OCI-M2 (cell line): ENCODE results near the gene AFAP1.
A peak's percentile ranks its signal among the peaks of the same experiment; 100 is the strongest.

Source experiments
- DNase-seq: peaks from one replicate; lab custom pipeline; 2025; ENCODE audit not compliant: unreplicated experiment; lab: John Stamatoyannopoulos, UW

The AFAP1 gene

GRCh38 chr4:7844594-7844991, 95.1 kb downstream of the AFAP1 start:
- no peak for DNase-seq

DNA sequence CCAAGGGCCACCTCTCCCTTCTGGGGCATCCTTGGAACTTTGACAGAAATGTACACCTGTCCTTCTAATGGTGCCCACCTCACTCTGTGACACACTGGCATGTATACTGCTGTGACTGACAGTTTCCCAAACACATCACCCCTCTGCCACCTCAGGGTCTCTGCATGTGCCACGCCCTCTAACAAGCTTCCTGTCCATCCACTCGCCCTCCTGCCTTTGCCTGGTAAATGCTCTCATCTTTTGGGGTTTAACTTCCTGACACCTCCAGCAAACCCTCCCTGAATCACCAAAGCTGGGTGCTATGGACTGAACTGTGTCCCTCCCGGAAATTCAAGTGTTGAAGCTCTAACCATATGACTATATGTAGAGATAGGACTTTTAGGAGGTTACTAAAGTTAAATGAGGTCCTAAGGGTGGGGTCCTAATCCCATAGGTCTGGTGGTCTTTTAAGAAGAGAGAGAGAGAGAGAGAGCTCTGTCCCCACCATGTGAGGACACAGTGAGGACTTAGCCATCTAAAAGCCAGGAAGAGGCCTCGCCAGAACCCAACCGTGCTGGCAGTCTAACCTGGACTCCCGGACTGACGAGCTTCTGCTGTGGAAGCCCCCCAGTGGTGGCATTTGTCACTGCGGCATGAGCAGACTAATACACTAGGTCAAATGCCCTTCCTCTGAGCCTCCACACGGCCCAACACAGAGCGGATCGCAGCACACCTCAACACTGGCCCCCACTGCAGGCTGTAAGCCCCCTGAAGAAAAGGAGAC, 95.6 kb downstream of the AFAP1 start:
- no peak for DNase-seq

- no peak for DNase-seq
Measured at GRCh38 chr4:7842384-7843279, 97.0 kb downstream of the AFAP1 start.

DNA sequence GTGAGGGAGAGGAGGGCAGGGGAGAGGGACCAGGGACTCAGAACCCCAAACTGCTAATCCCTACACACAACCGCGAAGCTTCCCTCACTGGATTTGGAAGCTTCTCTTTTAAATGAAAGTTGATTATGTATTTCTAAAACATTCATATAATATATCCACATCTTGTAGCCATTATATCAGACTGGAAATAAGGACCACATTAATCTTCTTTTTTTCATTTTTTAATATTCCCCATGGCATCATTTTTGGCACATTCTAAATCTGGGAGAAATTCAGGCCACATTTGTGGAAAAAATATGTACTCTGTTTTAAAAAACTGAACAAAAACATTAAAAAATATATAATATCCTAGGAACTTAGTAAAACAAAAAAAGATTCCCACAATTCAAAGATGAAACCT, 97.8 kb downstream of the AFAP1 start:
- DNase-seq = no peak

DNA sequence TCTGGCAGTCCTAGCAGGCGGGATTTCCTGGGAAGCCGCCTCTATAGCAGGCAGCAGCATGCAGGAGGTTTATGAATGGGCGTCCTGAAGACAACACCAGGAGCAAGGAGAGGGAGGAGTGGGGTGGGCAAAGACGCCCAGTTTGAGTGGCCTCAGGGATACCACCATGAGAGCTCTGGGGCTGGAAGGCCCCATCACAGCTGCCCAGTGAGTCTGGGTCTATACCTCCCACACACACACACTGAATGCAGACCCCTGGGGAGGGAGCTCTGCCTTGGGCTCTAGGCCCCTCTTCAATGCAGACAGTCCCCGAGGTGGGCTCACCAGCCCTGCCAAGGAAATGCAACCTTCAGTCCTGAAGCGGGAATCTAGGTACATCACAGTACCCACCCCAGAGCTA, 98.6 kb downstream of the AFAP1 start:
- no peak for DNase-seq

GRCh38 chr4:7839856-7840255, 99.8 kb downstream of the AFAP1 start:
- DNase-seq = no peak

DNA sequence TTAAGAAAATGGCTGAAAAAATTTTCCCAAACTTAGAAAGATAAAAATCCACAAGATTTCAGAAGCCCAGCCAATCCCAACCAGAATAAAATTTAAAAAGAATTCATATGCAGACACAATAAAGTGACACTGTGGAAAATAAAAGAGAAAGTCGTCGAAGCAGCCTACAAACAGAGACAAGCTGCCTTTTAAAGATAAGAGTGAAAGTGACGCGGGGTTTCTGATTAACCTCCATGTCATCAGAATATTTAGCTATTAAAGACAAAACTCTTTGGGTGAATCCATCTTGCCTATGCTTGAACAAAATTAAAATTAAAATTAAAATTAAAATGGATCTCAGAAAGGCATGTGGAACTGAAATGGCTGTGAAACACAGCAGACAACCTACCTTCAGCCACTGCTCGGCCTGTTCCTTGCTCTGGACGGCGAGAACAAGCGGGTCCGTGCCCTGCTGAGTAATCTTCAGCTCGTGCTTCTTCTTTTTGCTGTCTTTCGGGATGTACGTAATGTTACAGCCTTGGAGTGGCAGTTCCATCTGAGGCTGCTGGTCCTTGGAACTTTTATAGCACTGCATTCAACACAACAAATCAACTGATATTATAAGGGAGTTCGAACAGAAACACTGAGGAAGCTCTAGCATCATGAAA, 101.4 kb downstream of the AFAP1 start:
- no peak for DNase-seq

DNA sequence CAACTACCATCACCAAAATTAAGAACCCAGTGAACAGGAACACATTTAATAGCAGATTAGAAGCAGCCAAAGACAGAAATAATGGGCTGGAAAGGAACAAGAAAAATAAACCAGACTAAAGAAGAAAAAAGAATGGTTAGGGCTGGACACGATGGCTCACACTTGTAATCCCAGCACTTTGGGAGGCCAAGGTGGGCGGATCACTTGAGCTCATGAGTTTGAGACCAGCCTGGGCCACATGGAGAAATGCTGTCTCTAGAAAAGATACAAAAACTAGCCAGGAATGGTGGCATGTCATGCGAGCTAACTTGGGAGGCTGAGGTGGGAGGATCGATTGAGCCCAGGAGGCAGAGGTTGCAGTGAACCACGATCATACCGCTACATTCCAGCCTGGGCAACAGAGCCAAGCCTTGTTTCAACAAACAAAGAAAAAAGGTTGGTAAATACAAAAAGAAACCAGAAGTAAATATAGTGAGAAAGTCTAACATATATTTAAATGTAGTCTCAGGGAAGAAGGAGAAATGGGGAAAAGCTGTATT, 102.0 kb downstream of the AFAP1 start:
- no peak for DNase-seq

GRCh38 chr4:7831858-7832730, 107.6 kb downstream of the AFAP1 start:
- no peak for DNase-seq

DNA sequence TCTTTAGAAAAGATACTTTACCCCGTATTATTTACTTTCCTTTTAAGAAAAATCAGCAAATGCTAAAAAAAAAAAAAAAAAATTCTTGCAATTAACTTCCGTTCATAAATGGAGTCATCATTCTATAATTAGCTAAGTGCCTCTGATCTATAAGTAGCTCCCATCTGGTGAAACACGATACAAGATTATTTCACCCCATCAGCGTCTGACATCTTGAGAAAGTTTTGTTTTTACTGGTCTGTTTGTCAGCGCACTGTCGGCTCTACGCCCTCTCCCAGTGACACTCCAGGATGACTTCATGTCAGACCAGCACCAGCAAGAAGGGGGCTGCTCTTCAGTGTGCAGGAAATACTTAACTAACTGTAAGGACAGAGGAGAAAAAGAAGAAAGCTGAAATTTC, 108.3 kb downstream of the AFAP1 start:
- DNase-seq = peak; percentile 7

GRCh38 chr4:7830747-7831146, 108.9 kb downstream of the AFAP1 start:
- DNase-seq = no peak

GRCh38 chr4:7829652-7830580, 109.7 kb downstream of the AFAP1 start:
- no peak for DNase-seq

DNA sequence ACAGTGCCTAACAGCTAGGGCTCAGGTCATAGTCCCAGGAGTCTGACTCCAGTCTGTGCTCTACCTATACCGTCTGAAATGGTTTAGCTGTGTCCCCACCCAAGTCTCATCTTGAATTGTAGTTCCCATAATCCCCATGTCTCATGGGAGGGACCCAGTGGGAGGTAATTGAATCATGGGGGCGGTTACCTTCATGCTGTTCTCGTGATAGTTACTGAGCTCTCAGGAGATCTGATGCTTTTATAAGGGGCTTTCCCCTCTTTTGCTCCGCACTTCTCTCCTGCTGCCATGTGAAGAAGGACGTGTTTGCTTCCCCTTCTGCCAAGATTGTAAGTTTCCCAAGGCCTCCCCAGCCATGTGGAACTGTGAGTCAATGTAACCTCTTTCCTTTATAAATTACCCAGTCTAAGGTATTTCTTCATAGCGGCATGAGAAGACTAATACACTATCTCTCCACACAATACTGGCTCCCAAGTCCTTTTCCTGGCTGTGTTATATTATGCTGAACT, 110.8 kb downstream of the AFAP1 start:
- DNase-seq = no peak

DNA sequence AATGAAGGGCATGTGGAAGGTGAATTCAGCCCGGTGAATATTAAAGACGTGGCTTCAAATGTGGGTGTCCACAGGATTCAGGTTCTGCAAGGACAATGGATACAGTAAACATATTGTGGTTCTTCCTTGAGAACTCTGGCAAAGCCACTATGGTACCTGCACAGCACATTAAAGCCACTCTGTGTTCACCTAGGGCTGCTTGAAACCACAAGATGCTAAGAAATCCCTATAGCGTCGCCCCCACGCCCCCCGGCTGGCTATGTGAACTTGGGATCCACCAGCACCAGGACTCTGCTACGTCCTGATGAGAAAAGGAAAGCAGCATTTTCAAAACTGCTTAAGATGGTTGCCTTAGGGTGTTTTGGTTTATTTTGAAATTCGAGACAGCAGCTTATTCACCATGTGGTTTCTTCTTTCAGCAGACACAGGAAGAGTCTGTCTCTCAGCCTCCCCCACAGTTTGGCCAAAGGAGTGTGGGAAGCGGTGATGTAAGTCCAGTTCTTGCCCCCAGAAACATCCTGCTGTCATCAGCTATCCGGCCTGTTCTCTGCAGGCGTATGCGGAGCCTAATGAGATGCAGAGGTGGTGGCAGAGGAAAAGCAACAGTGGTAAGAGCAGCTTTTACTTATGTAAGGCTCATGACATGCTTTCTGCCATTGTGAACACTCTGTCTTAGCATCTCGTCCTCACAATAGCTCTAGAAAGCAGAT, 111.5 kb downstream of the AFAP1 start:
- no peak for DNase-seq

- no peak for DNase-seq
Measured at GRCh38 chr4:7827566-7827965, 112.1 kb downstream of the AFAP1 start.

GRCh38 chr4:7826909-7827306, 112.8 kb downstream of the AFAP1 start:
- DNase-seq = no peak

- DNase-seq = no peak
Measured at GRCh38 chr4:7826176-7826908, 113.3 kb downstream of the AFAP1 start.

- DNase-seq = no peak
Measured at GRCh38 chr4:7824218-7824617, 115.4 kb downstream of the AFAP1 start.
